Neural cell (in vitro differentiated cells): Measurements from ENCODE around the gene PYGO2. TPM values are rescaled to one million over a fixed set of nuclear protein-coding genes. Genes with fewer than 3 reads are reported as not detected.

Experiments
- polyA plus RNA-seq: library from polyadenylated mRNA; depleted of rRNA; stranded (reverse); fragments of >200 nt; gene quantifications from 2 replicates; pipeline ENCODE4 v1.2.3, GENCODE V29; 2014
- small RNA-seq, 3 experiments: library from RNA; depleted of rRNA; stranded (forward); fragments of <200 nt; gene quantifications; one replicate each; pipeline ENCODE3, GENCODE V24; 2012

PYGO2 gene
- polyA plus RNA-seq, 1 donor from 2014 or later, result 13.4 TPM

Small RNAs within 50 kb of the gene (small RNA-seq; reads per million reads assigned to genes)
- gene MIR4258 (0 reads per million in 3 experiments), gene RF00017 (0 reads per million in 3 experiments)

Other genes starting within 250 kb of the PYGO2 start
- 2.2 and 2.4 TPM in 2 replicates for gene KCNN3, start 91.5 kb downstream of the PYGO2 start, polyA plus RNA-seq
- 16.1 and 21.1 TPM in 2 replicates for gene PMVK, start 25.1 kb downstream of the PYGO2 start, polyA plus RNA-seq
- gene PBXIP1, start 5.7 kb downstream of the PYGO2 start, polyA plus RNA-seq, result 5.4 and 6.5 TPM in 2 replicates
- gene SHC1, start 9.0 kb upstream of the PYGO2 start, polyA plus RNA-seq, result 4.7 and 9.5 TPM in 2 replicates
- 22.4 and 29.0 TPM in 2 replicates for gene CKS1B, start 12.9 kb upstream of the PYGO2 start, polyA plus RNA-seq
- 68.6 and 79.5 TPM in 2 replicates for gene FLAD1, start 21.6 kb upstream of the PYGO2 start, polyA plus RNA-seq
- gene LENEP, start 31.8 kb upstream of the PYGO2 start, polyA plus RNA-seq, result 3.9 TPM in 1 of 2 replicates, not detected in the other
- 0.38 and 0.54 TPM in 2 replicates for gene ZBTB7B, start 41.0 kb upstream of the PYGO2 start, polyA plus RNA-seq
- 0.76 and 1.8 TPM in 2 replicates for gene DCST2, start 72.0 kb upstream of the PYGO2 start, polyA plus RNA-seq
- not detected in 2 replicates for gene DCST1, start 72.0 kb upstream of the PYGO2 start, polyA plus RNA-seq
- 24.8 and 27.6 TPM in 2 replicates for gene ADAM15, start 89.5 kb upstream of the PYGO2 start, polyA plus RNA-seq
- gene EFNA4, start 102.0 kb upstream of the PYGO2 start, polyA plus RNA-seq, result 0.64 and 1.2 TPM in 2 replicates
- 12.2 and 16.9 TPM in 2 replicates for gene EFNA3, start 117.1 kb upstream of the PYGO2 start, polyA plus RNA-seq
- gene EFNA1, start 166.1 kb upstream of the PYGO2 start, polyA plus RNA-seq, result 0.50 TPM in 1 of 2 replicates, not detected in the other
- 12.6 and 15.9 TPM in 2 replicates for gene SLC50A1, start 174.1 kb upstream of the PYGO2 start, polyA plus RNA-seq
- 150 TPM in 2 replicates for gene DPM3, start 178.7 kb upstream of the PYGO2 start, polyA plus RNA-seq
- 175 and 187 TPM in 2 replicates for gene KRTCAP2, start 211.5 kb upstream of the PYGO2 start, polyA plus RNA-seq
- gene TRIM46, start 212.1 kb upstream of the PYGO2 start, polyA plus RNA-seq, result 31.5 and 49.0 TPM in 2 replicates
- gene THBS3, start 246.1 kb upstream of the PYGO2 start, polyA plus RNA-seq, result 99.6 and 126 TPM in 2 replicates
- gene MTX1, start 246.9 kb upstream of the PYGO2 start, polyA plus RNA-seq, result 48.0 and 55.0 TPM in 2 replicates